Osteoblast (primary cell): ENCODE measurements around the gene PLXNB1. TPM values are rescaled to one million over a fixed set of nuclear protein-coding genes. Genes with fewer than 3 reads are reported as not detected.

Experiments used
- DNase-seq: peaks from one replicate; pipeline ENCODE4 v3.0.0; 2011; ENCODE audit warnings: low spot score, mixed read lengths; ENCODE audit not compliant: insufficient read length; ENCODE audit errors: missing footprints
- H2AFZ ChIP-seq: 2 replicates; pipeline ENCODE4 v1.6.0; 2011; ENCODE audit warnings: mild to moderate bottlenecking, low read length
- H3K27ac ChIP-seq: 2 replicates; pipeline ENCODE4 v1.5.1; 2011; ENCODE audit warnings: mild to moderate bottlenecking, low read depth, low read length, moderate library complexity
- H3K27me3 ChIP-seq: 2 replicates; pipeline ENCODE4 v1.6.0; 2012; ENCODE audit warnings: mild to moderate bottlenecking, control low read depth, inconsistent platforms, low read length, moderate library complexity; ENCODE audit not compliant: insufficient read depth
- H3K36me3 ChIP-seq: 2 replicates; pipeline ENCODE4 v1.5.1; 2011; ENCODE audit warnings: mild to moderate bottlenecking, low read length, control low read depth, moderate library complexity; ENCODE audit not compliant: insufficient read depth
- H3K4me1 ChIP-seq: 2 replicates; pipeline ENCODE4 v1.5.1; 2011; ENCODE audit warnings: mild to moderate bottlenecking, low read length, control low read depth, moderate library complexity; ENCODE audit not compliant: insufficient read depth
- H3K4me2 ChIP-seq: 2 replicates; pipeline ENCODE4 v1.6.0; 2011; ENCODE audit warnings: mild to moderate bottlenecking, low read length; ENCODE audit not compliant: insufficient read depth
- H3K4me3 ChIP-seq: fragments of 200-600 bp; sonication (generic); 3 replicates; pipeline ENCODE4 v1.5.1; 2012; ENCODE audit warnings: mild to moderate bottlenecking, low read length, inconsistent platforms; ENCODE audit not compliant: insufficient read depth
- H3K79me2 ChIP-seq: 2 replicates; pipeline ENCODE4 v1.6.0; 2012; ENCODE audit warnings: mild to moderate bottlenecking, low read length, control low read depth, inconsistent platforms; ENCODE audit not compliant: insufficient read depth
- H3K9me3 ChIP-seq: 2 replicates; pipeline ENCODE4 v1.5.1; 2011; ENCODE audit warnings: low read depth, low read length, control low read depth
- H4K20me1 ChIP-seq: 2 replicates; pipeline ENCODE4 v1.6.0; 2012; ENCODE audit warnings: mild to moderate bottlenecking, low read length, control low read depth; ENCODE audit not compliant: insufficient read depth
- total RNA-seq: library from RNA; depleted of rRNA; stranded (reverse); fragments of >200 nt; gene quantifications from 2 replicates; pipeline ENCODE4 v1.2.3, GENCODE V29; 2012
- TF ChIP-seq, protein P1 (sequence below): IDR thresholded peaks from 2 replicates; pipeline ENCODE4 v1.5.1; 2011; ENCODE audit warnings: mild to moderate bottlenecking, low read depth, low read length, moderate library complexity; ENCODE audit errors: extremely low read depth

PLXNB1 gene
- total RNA-seq, 1 donor: 33.7 TPM

DNA sequence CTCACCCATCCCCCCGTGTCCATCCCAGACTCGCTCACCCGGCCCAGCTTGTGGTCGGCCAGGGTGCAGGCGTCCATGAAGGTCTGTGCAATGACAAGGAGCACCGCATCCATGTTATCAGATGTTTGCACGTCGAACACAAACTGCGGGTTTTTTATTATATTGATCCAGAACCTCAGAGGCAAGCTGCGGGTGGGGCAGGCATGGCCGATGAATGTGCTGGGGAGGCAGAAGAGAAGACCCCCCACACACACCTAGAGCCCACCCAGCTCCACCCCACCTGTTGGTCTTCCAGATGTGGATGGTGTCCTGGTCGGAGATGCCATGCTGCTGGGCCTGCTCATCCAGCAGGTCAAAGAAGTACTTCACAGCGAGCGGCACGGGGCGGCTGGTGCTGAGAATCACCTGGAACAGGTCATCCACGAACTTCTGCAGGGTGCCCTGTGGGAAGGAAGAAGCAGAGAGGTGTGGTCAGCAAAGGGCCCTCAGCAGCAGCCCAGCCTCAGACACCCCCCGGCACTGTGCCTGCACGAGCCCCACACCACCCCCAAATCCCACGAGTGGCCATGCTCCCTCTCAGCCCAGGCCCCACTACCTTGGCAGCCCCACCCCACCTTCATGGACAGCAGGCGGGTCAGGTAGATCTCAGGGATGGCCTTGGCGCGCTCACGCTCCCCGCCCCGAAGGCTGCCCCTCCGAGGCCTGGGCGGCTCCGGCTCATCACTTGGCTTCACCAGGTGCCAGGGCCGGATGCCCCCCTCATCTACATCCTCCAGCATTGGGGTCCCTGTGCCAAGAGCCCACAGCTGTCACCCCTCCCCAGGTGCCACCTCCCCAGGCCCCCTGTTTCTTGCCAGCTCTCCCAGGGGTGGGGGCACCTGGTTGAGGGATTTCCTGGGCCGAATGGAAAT, 20.3 kb downstream of the PLXNB1 start:
- DNase-seq: peak; percentile 73
- Histone ChIP-seq H3K4me3 (no peak overlapping the region), H3K4me2 (no peak overlapping the region), H3K27me3 (no peaks in the 10 kb centered on the region), H3K36me3 (no peaks in the 10 kb centered on the region), H4K20me1 (no peaks in the 10 kb centered on the region), H3K79me2 (no peaks in the 10 kb centered on the region), H3K9me3 (no peaks in the 10 kb centered on the region), H2AFZ (no peak overlapping the region), H3K4me1 (no peaks in the 10 kb centered on the region), H3K27ac (no peak overlapping the region)
- TF ChIP-seq, protein P1, sequence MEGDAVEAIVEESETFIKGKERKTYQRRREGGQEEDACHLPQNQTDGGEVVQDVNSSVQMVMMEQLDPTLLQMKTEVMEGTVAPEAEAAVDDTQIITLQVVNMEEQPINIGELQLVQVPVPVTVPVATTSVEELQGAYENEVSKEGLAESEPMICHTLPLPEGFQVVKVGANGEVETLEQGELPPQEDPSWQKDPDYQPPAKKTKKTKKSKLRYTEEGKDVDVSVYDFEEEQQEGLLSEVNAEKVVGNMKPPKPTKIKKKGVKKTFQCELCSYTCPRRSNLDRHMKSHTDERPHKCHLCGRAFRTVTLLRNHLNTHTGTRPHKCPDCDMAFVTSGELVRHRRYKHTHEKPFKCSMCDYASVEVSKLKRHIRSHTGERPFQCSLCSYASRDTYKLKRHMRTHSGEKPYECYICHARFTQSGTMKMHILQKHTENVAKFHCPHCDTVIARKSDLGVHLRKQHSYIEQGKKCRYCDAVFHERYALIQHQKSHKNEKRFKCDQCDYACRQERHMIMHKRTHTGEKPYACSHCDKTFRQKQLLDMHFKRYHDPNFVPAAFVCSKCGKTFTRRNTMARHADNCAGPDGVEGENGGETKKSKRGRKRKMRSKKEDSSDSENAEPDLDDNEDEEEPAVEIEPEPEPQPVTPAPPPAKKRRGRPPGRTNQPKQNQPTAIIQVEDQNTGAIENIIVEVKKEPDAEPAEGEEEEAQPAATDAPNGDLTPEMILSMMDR: no peak

DNA sequence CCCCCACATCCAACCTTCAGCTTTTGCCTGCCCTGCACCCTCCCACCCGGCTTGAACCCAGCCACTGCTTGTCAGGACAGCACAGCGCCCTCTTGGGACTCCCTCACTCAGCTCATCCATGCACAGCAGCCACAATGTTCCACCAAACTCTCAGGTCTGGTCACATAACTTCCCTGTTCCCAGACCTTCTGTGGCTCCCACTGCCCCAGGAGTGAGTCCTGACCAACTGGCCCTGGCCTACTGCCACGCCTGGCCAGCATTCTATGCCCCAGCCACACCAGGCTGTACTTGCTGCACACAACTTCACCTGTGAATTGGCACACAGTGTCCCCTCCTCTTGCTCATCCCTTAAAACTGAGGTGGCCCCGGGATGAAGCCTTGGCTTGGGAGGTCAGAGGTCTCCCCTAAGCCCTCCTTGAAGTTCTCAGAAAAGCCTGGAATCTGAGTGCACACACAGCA, 21.0 kb downstream of the PLXNB1 start:
- Histone ChIP-seq H3K36me3 (no peaks in the 10 kb centered on the region), H3K9me3 (no peaks in the 10 kb centered on the region), H3K27ac (no peak overlapping the region), H3K4me1 (no peaks in the 10 kb centered on the region), H2AFZ (no peak overlapping the region), H3K4me2 (no peak overlapping the region), H4K20me1 (no peaks in the 10 kb centered on the region), H3K27me3 (no peaks in the 10 kb centered on the region), H3K4me3 (no peak overlapping the region), H3K79me2 (no peaks in the 10 kb centered on the region)
- DNase-seq: peak; percentile 88
- TF ChIP-seq, protein P1: no peak

DNA sequence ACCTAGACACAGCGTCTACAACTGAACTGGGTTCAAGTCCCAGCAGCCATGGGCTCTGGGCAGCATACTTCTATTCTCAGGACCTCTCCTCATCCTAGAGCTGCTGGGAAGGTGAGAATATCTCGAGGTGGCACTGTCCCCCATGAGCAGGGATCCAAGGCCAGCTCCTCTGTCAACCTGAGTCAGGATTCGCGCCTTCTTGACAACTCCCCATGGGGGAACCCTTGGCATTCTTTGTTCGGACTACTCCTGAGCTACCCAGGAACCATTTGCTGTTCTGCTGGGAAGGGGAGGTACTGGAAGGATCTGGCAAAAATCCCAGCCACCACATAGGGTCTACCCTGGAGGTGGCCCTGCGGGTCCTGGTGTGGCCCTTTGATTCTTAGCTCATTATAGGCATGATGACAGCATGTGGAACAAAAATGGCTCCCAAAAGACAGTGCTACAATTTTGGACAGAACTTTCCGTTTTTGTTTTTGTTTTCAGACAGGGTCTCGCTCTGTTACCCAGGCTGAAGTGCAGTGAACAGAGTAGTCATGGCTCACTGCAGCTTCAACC, 22.3 kb downstream of the PLXNB1 start:
- peak; percentile 72 for DNase-seq
- H3K79me2 ChIP-seq: no peaks in the 10 kb centered on the region
- H4K20me1 ChIP-seq: no peaks in the 10 kb centered on the region
- H3K4me3 ChIP-seq: no peak overlapping the region
- no peak overlapping the region for H3K4me2 ChIP-seq
- H3K4me1 ChIP-seq: peaks cover under 1% of the 10 kb centered on the region
- no peak overlapping the region for H2AFZ ChIP-seq
- H3K27ac ChIP-seq: no peak overlapping the region
- TF ChIP-seq, protein P1: no peak
- no peaks in the 10 kb centered on the region for H3K9me3 ChIP-seq
- no peaks in the 10 kb centered on the region for H3K27me3 ChIP-seq
- H3K36me3 ChIP-seq: no peaks in the 10 kb centered on the region
